Chondrocyte (in vitro differentiated cells): ENCODE data around the gene SHISA4. TPM values are rescaled to one million over a fixed set of nuclear protein-coding genes. Genes with fewer than 3 reads are reported as not detected.

Experiments
- DNase-seq: peaks from one replicate; pipeline ENCODE4 v3.0.0; 2021; ENCODE audit warnings: mixed read lengths, low spot score
- H3K27ac Mint-ChIP-seq: one replicate; pipeline ENCODE4 v1.8.0; 2021; ENCODE audit warnings: mild to moderate bottlenecking, moderate library complexity, mixed read lengths; ENCODE audit not compliant: unreplicated experiment
- H3K27me3 Mint-ChIP-seq: 2 replicates; pipeline ENCODE4 v1.8.0; 2021; ENCODE audit warnings: low read depth, mixed read lengths
- H3K36me3 Mint-ChIP-seq: 2 replicates; pipeline ENCODE4 v1.8.0; 2021; ENCODE audit warnings: low read depth, mixed read lengths
- H3K4me1 Mint-ChIP-seq: 2 replicates; pipeline ENCODE4 v1.8.0; 2021; ENCODE audit warnings: low read depth, mild to moderate bottlenecking, mixed read lengths
- H3K4me3 Mint-ChIP-seq: one replicate; pipeline ENCODE4 v1.8.0; 2021; ENCODE audit warnings: mild to moderate bottlenecking, moderate library complexity, mixed read lengths; ENCODE audit not compliant: unreplicated experiment
- H3K9me3 Mint-ChIP-seq: 2 replicates; pipeline ENCODE4 v1.8.0; 2021; ENCODE audit warnings: low read depth, mixed read lengths
- CTCF ChIP-seq: fragments of 200-600 bp; sonication (generic); IDR thresholded peaks from 2 replicates; pipeline ENCODE4 v1.5.0; 2021; ENCODE audit warnings: antibody characterized with exemption, mild to moderate bottlenecking, moderate library complexity
- total RNA-seq: library from RNA; stranded (reverse); gene quantifications from 3 replicates; pipeline ENCODE4 v1.2.1, GENCODE V29; 2021

SHISA4 gene
- total RNA-seq, 1 donor from 2014 or later = 37.7 TPM

DNA sequence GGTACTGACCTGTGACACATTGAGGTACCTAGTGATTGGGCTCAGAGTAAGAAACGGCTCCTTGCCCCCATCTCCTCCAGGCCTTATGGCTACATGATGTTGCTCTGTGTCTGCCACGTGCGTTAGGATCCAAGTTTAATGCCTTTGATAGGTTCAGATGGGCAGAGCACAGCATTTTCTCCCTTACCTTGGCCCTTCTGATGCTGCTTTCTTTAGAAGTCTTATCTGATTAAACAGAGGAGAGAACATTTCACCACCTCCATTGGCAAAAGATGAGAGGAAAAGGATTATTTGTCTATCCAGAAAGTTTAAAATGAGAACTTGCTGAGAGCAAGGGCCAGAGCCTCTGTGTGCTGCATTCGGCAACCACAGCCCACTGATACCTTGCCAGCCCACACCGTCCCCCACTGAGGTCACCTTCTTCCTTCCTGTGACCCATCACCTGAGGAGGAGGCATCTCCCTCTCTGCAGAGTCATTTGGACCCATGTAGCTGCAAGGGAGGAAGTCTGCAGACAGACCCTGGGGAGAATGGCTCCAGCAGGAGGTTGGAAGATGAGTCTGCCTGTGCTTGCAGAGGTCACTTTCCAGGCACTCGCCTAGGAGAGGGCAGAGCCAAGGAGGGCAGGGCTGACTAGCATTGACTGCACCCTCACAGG is 16.7 kb downstream of the SHISA4 start:
- no peak overlapping the region for H3K4me3 Mint-ChIP-seq
- DNase-seq = no peak
- peaks cover 6% of the 10 kb centered on the region for H3K36me3 Mint-ChIP-seq
- no peaks in the 10 kb centered on the region for H3K27me3 Mint-ChIP-seq
- peaks cover 68% of the 10 kb centered on the region for H3K4me1 Mint-ChIP-seq
- peak overlapping the region; percentile 94 for H3K27ac Mint-ChIP-seq
- H3K9me3 Mint-ChIP-seq = no peaks in the 10 kb centered on the region
- TF ChIP-seq CTCF = no peak

DNA sequence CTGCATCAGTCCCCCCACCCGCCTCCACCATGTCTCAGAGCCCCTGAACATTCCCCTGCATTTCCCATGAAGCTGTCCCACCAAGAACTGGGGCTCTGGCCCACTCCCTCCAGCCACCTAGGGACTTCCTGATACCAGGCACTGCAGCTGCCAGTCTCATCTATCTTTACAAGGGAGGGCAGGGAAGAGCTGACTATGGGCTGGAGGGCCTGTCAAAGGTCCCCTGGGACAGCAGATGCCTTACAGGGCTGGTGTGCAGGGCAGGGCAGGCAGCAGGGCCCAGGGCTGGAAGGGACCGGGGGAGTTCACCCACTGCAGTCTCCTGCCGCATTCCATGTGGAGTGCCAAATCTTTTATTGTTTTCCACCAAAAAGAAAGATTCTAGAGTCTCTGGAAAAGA is 17.6 kb downstream of the SHISA4 start:
- Mint-ChIP-seq H3K4me3 (no peak overlapping the region), H3K9me3 (no peaks in the 10 kb centered on the region), H3K36me3 (peaks cover 6% of the 10 kb centered on the region), H3K27ac (peak overlapping the region; percentile 94), H3K4me1 (peaks cover 59% of the 10 kb centered on the region), H3K27me3 (no peaks in the 10 kb centered on the region)
- no peak for DNase-seq
- no peak for TF ChIP-seq CTCF

GRCh38 chr1:201907621-201908020 is 18.9 kb downstream of the SHISA4 start:
- peaks cover 6% of the 10 kb centered on the region for H3K36me3 Mint-ChIP-seq
- no peak for TF ChIP-seq CTCF
- H3K9me3 Mint-ChIP-seq = no peaks in the 10 kb centered on the region
- H3K27me3 Mint-ChIP-seq = no peaks in the 10 kb centered on the region
- peaks cover 58% of the 10 kb centered on the region for H3K4me1 Mint-ChIP-seq
- DNase-seq = no peak
- no peak overlapping the region for H3K4me3 Mint-ChIP-seq
- peak overlapping the region; percentile 47 for H3K27ac Mint-ChIP-seq

DNA sequence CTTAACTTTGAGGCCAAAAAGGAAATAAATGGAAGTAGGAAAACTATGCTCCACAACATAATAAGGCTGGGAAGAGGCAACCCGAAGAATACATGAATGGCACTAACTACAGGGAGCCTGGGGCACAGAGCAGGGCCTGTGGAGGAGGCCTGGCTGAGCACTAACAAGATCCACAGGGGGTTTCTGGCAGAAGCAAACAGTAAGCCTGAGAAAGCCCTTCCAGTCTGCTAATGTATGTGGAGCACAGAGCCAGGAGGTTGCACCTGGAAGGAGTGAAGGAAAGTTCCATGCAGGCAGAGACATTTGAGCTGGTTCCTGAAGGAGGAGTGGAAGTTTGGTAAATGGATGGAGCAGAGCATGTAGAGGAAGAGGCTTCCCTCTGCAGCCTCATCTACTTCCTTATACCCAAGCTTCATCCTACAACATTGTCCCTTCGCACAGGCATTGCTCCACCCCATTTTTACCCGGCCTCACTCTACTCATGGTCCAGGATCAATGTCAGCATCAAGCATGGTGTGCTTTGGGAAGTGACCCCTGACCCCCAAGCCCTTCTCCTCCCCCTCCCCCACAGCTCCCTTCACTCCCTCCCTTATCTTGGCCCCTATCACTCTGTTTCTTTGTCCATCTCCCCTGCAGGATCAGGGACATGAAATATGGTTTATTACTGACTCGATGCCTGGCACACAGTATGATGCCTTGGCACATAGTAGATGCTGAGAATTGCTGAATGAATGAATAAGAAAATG is 23.3 kb downstream of the SHISA4 start:
- Mint-ChIP-seq H3K27me3 (no peaks in the 10 kb centered on the region), H3K4me3 (no peak overlapping the region), H3K9me3 (no peaks in the 10 kb centered on the region), H3K36me3 (peaks cover 14% of the 10 kb centered on the region), H3K27ac (peak overlapping the region; percentile 58), H3K4me1 (peaks cover 45% of the 10 kb centered on the region)
- no peak for DNase-seq
- no peak for TF ChIP-seq CTCF

- TF ChIP-seq CTCF = no peak
- peak overlapping the region; percentile 54 for H3K27ac Mint-ChIP-seq
- no peaks in the 10 kb centered on the region for H3K27me3 Mint-ChIP-seq
- no peak overlapping the region for H3K4me3 Mint-ChIP-seq
- no peak for DNase-seq
- peaks cover 46% of the 10 kb centered on the region for H3K4me1 Mint-ChIP-seq
- peaks cover 14% of the 10 kb centered on the region for H3K36me3 Mint-ChIP-seq
- no peaks in the 10 kb centered on the region for H3K9me3 Mint-ChIP-seq
Observed at GRCh38 chr1:201912832-201913231, 24.1 kb downstream of the SHISA4 start.
